NCI-H2081 treated with DMSO at 0.1 percent for 48 hours (cell line): ENCODE measurements around the gene CENPP.

Experiments used
- DNase-seq: peaks from one replicate; lab custom pipeline; 2025; lab: John Stamatoyannopoulos, UW

The CENPP gene

GRCh38 chr9:92658611-92659010 lies 332.9 kb downstream of the CENPP start:
- DNase-seq, result no peak

GRCh38 chr9:92659601-92660000 lies 333.8 kb downstream of the CENPP start:
- no peak for DNase-seq

GRCh38 chr9:92660266-92660665 lies 334.5 kb downstream of the CENPP start:
- no peak for DNase-seq

GRCh38 chr9:92661127-92661526 lies 335.4 kb downstream of the CENPP start:
- DNase-seq, result no peak

- peak; percentile 70 for DNase-seq
These were observed 336.0 kb downstream of the CENPP start for GRCh38 chr9:92661743-92662142.

GRCh38 chr9:92663126-92663525 lies 337.4 kb downstream of the CENPP start:
- DNase-seq, result no peak

- no peak for DNase-seq
These were observed 338.2 kb downstream of the CENPP start for GRCh38 chr9:92663951-92664350.

- no peak for DNase-seq
These were observed 338.8 kb downstream of the CENPP start for GRCh38 chr9:92664394-92665152.

GRCh38 chr9:92665836-92666235 lies 340.1 kb downstream of the CENPP start:
- DNase-seq, result no peak

- no peak for DNase-seq
These were observed 340.5 kb downstream of the CENPP start for GRCh38 chr9:92666236-92666635.

GRCh38 chr9:92666912-92667532 lies 341.3 kb downstream of the CENPP start:
- DNase-seq, result no peak

- no peak for DNase-seq
These were observed 343.2 kb downstream of the CENPP start for GRCh38 chr9:92668746-92669526.

- no peak for DNase-seq
These were observed 343.8 kb downstream of the CENPP start for GRCh38 chr9:92669527-92669889.
